ENCODE results near the gene CPNE5. TPM values are rescaled to one million over a fixed set of nuclear protein-coding genes. Genes with fewer than 3 reads are reported as not detected.
"Not testable (repeated sequence)": the region's sequence is repeated elsewhere in the genome, so short reads cannot be mapped to it uniquely, and the experiment has no call there.

CPNE5 gene
- polyA plus RNA-seq, 3 donors: 12.8 to 17.1 (median 13.2) TPM

- no peak for DNase-seq (ENCODE audit: extremely low read depth in 1 of 11, low read depth in 9 of 11, low spot score in 4 of 11)
Observed at GRCh38 chr6:36722365-36722764, 116.9 kb downstream of the CPNE5 start.

DNA sequence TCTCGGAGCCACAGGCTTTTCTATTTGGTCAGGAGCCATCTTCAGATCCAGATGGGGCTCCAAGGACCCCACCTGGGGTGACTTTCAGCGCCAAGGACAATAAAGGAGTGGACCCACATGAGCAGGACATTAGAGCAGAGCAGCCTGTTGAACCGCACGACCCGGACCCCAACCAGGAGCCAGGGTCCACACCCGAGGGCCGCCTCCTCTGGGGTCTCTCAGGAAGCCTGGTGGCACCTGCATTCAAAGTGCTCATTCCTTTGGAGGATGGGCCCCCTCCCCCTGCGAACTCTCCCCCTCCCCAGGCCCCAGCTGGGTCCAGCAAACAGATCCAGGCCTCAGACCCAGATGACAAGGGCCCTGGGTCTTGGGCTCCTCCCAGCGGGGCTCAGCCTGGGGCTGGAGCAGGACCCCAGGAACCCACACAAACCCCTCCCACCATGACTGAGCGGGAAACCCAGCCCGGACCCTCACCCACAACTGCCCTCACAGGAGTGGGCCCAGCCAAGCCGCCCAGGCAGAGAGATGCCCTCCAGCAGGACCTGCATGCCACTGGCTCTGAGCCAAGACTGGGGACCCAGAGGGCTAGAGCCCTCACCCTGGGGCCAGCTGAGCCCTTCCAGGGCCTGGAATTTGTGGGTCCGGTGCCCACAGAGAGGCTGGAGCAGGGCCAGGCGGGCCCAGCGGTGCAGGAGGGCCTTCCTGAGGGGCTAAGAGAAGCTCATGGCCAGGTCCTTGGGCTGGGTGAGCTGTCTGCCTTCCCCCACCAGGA, 117.7 kb downstream of the CPNE5 start:
- DNase-seq (ENCODE audit: extremely low read depth in 1 of 11, low read depth in 9 of 11, low spot score in 4 of 11): no peak

DNA sequence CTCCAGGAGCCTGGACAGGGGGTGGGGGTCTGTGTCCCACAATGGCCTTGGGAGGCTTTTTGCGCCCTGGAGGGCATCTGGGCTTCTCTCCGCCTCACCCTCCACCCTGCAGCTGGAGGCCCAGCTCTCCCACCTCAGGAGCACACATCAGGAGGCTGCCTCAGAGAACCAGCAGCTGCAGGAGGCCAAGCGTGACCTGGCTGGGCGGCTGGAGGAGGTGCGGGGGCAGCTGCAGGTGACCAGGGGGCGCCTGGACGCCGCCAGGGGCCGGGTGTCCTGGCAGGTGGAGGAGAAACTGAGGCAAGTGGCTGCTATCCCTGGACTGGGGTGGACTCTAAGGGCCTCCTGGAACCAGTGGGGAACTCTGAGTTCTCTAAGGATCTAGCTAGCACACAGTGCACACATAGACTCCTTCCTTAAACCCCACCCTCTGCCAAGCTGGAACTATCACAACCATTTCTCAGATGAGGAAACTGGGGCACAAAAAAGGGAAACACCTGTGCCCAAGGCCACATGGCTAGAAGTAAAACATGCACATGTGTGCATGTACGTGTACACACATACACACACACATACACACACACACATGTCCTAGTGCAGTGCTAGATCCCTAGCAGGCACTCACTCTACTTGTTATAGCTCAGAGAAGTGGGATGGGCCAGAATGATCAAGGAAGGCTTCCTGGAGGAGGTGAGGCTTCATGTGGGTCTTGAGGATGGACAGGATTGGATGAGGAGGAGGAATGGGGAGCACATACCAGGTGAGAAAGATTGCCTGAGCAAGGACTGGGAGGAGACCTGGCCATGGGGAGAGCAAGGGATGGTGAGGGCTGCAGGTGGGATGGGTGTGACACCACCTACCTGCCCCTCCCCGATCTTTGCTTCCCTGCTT, 118.7 kb downstream of the CPNE5 start:
- DNase-seq (ENCODE audit: extremely low read depth in 1 of 11, low read depth in 9 of 11, low spot score in 4 of 11): no peak

DNA sequence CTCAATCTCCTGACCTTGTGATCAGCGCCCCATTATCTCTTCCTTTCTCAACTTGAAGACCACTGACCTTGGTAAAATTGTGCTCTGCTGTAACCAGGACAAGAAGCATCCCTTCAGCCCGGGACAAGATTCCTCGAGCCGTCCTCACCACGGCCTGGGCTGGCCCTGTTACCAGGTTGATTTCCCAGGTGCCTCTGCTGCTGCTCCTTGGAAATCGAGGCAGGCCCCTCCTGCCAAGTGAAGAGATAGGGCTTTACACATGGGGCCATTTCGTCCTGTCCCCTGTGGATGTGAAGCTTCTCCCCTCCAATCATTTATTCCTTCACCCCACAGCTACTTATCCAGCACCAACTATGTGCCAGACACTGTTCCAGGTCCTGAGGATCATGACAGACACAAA, 120.1 kb downstream of the CPNE5 start:
- no peak for DNase-seq (ENCODE audit: extremely low read depth in 1 of 11, low read depth in 9 of 11, low spot score in 4 of 11)

GRCh38 chr6:36718560-36718959, 120.7 kb downstream of the CPNE5 start:
- DNase-seq (ENCODE audit: extremely low read depth in 1 of 11, low read depth in 9 of 11, low spot score in 4 of 11): no peak

GRCh38 chr6:36717871-36718540, 121.2 kb downstream of the CPNE5 start:
- DNase-seq (ENCODE audit: extremely low read depth in 1 of 11, low read depth in 9 of 11, low spot score in 4 of 11): no peak

GRCh38 chr6:36717231-36717825, 121.9 kb downstream of the CPNE5 start:
- no peak for DNase-seq (ENCODE audit: extremely low read depth in 1 of 11, low read depth in 9 of 11, low spot score in 4 of 11)

- DNase-seq (ENCODE audit: extremely low read depth in 1 of 11, low read depth in 9 of 11, low spot score in 4 of 11): no peak
Observed at GRCh38 chr6:36716476-36717093, 122.7 kb downstream of the CPNE5 start.

DNA sequence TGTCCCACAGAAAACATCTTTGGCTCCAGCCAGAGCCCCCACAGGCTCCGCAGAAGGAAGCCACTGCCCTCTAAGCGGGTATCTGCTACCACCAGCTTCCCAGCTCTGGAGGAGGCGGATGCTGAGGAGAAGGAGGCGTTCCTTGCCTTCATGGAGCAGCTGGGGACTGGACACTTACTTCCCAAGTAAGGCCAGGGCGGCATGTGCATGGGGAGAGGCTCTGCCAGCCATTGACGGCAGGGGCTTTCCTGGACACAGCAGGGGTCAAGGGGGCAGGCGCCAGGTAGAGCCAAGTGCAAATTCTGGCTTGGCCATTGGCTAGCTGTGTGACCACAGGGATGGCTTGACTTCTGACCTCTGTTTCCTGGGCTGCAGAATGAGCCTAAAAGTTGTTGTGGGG, 123.8 kb downstream of the CPNE5 start:
- DNase-seq (ENCODE audit: extremely low read depth in 1 of 11, low read depth in 9 of 11, low spot score in 4 of 11): no peak

DNA sequence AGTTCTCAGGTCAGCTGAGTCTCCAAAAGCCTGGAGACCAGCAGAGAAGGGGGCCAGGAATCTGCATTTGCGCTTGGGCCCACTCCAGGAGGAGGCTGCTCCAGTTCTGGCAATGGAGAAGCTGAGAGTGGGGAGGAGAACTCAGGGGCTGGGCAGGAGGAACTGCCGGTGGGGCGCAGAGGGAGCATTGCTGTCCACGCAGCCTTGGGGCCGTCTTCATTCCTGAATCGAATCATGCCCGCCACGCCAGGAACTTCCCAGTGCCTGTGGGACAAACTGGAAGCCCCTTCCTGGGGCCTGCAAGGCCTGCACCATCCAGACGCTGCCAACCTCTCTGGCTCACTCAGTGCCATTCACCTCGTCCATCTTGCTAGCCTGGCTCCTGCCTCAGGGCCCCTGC, 124.7 kb downstream of the CPNE5 start:
- no peak for DNase-seq (ENCODE audit: extremely low read depth in 1 of 11, low read depth in 9 of 11, low spot score in 4 of 11)

GRCh38 chr6:36713846-36714245, 125.4 kb downstream of the CPNE5 start:
- no peak for DNase-seq (ENCODE audit: extremely low read depth in 1 of 11, low read depth in 9 of 11, low spot score in 4 of 11)

- DNase-seq (ENCODE audit: extremely low read depth in 1 of 11, low read depth in 9 of 11, low spot score in 4 of 11): no peak
Observed at GRCh38 chr6:36712816-36713215, 126.4 kb downstream of the CPNE5 start.

DNA sequence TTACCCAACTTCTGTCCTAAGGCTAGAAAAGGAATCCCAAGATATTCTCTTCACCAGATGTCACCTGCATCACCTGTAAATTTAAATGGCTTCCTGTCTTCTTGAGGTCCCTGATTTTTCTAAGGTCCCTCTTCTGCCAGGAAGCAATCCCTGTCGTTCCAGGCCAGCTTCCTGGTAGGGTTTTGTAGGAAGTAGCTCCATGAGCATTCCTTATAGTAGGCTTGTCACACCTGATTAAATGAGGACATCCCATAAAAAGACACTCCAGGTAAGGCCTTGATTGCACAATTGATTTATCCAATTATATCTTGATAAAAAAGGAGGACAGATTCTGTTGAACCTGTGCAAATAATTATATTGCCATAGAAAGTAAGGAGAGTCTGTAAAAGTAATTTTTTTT, 132.9 kb downstream of the CPNE5 start:
- no peak for DNase-seq (ENCODE audit: extremely low read depth in 1 of 11, low read depth in 9 of 11, low spot score in 4 of 11)

- DNase-seq (ENCODE audit: extremely low read depth in 1 of 11, low read depth in 9 of 11, low spot score in 4 of 11): not testable (repeated sequence)
Observed at GRCh38 chr6:36704961-36705577, 134.2 kb downstream of the CPNE5 start.

- no peak for DNase-seq (ENCODE audit: extremely low read depth in 1 of 11, low read depth in 9 of 11, low spot score in 4 of 11)
Observed at GRCh38 chr6:36703982-36704381, 135.3 kb downstream of the CPNE5 start.

- DNase-seq (ENCODE audit: extremely low read depth in 1 of 11, low read depth in 9 of 11, low spot score in 4 of 11): no peak
Observed at GRCh38 chr6:36703081-36703606, 136.1 kb downstream of the CPNE5 start.

DNA sequence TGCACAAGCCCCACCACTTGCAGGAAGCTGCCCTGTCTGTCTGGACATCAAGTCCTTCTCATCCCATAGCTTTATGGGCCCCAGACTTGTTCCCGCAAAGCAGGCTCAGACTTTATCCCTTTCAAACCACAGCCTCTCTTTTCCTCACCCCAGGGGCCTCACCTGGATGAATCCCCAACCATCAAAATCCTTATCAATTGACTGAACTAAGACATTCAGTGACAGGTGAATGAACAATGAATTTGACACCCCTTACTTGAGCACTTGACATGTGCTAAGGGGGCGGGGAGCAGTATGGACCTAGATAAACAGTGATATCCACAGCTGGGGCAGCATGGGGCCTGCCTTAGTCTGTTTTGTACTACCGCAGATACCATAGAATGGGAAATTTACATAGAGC, 136.6 kb downstream of the CPNE5 start:
- no peak for DNase-seq (ENCODE audit: extremely low read depth in 1 of 11, low read depth in 9 of 11, low spot score in 4 of 11)

- DNase-seq (ENCODE audit: extremely low read depth in 1 of 11, low read depth in 9 of 11, low spot score in 4 of 11): no peak
Observed at GRCh38 chr6:36701401-36701991, 137.7 kb downstream of the CPNE5 start.
